ENCODE results near the gene PHACTR4. TPM values are rescaled to one million over a fixed set of nuclear protein-coding genes. Genes with fewer than 3 reads are reported as not detected.

The PHACTR4 gene
- total RNA-seq, 1 experiment from 2014 or later = 52.9 TPM

DNA sequence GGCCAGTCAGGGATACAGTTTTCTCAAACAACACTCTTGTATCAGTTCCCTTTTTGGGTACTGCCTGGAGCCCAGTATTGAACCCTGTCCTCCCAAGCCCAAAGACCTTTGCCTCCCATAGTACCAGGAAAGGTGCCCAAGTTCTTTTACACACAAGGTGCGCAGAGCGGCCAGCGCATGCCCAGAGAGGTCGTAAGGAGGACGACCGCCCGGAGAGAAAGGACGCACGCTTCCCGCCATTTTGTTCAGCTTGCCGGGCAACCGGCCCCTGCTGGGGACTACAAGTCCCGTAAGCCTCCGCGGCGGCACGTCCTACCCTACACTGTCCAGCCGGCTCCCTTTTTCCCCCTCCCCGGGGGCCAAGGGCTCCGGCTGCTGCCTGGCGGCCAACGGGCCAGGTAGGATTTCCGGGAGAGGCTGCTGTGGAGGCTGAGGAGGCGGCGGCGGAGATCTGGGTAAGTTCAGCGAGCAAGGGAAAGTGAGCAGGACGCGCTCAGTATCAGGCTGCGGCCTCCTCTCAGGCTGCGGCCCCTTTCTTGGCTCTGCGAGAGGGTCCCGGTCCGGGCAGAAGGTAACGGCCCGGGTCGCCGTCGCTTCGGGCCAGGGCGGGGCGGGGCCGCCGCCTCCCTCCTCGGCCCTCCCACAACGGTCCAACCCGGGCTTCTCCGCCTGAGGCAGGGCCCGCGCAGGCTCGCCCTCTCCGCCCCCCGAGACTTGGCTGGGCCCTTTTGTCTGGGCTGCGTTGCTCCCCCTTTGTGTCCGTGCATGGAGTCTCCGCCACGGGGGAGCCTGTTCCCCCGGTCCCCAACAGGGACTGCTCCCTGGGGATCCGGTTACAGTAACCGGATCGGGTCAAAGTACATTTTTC lies at the start of gene PHACTR4 (continued):
- TF ChIP-seq, protein P1, sequence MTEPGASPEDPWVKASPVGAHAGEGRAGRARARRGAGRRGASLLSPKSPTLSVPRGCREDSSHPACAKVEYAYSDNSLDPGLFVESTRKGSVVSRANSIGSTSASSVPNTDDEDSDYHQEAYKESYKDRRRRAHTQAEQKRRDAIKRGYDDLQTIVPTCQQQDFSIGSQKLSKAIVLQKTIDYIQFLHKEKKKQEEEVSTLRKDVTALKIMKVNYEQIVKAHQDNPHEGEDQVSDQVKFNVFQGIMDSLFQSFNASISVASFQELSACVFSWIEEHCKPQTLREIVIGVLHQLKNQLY (CRISPR knock-in tag; IDR thresholded peaks at IDR 0.05) = no peak
- TF ChIP-seq, protein P2, sequence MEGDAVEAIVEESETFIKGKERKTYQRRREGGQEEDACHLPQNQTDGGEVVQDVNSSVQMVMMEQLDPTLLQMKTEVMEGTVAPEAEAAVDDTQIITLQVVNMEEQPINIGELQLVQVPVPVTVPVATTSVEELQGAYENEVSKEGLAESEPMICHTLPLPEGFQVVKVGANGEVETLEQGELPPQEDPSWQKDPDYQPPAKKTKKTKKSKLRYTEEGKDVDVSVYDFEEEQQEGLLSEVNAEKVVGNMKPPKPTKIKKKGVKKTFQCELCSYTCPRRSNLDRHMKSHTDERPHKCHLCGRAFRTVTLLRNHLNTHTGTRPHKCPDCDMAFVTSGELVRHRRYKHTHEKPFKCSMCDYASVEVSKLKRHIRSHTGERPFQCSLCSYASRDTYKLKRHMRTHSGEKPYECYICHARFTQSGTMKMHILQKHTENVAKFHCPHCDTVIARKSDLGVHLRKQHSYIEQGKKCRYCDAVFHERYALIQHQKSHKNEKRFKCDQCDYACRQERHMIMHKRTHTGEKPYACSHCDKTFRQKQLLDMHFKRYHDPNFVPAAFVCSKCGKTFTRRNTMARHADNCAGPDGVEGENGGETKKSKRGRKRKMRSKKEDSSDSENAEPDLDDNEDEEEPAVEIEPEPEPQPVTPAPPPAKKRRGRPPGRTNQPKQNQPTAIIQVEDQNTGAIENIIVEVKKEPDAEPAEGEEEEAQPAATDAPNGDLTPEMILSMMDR (IDR thresholded peaks at IDR 0.05) = no peak
- TF ChIP-seq IRF2 (CRISPR knock-in tag; IDR thresholded peaks at IDR 0.05; ENCODE audit: borderline replicate concordance, low read depth) (no peak), SP1 (CRISPR knock-in tag; conservative IDR thresholded peaks at IDR 0.05) (peak; percentile 81), RELA (CRISPR knock-in tag; IDR thresholded peaks at IDR 0.05; ENCODE audit: borderline replicate concordance) (0 out of 2 replicates have a peak, but pooled peaks have one; percentile 43), NR2C2 (CRISPR knock-in tag; IDR thresholded peaks at IDR 0.05) (no peak), FOXK1 (CRISPR knock-in tag; IDR thresholded peaks at IDR 0.05) (no peak; the same call in 1 of the 2 replicates), NFYB (CRISPR knock-in tag; conservative IDR thresholded peaks at IDR 0.05; ENCODE audit: low read depth) (no peak), KAT7 (CRISPR knock-in tag; IDR thresholded peaks at IDR 0.05; ENCODE audit: borderline replicate concordance) (0 out of 2 replicates have a peak, but pooled peaks have one; percentile 60), ZBTB21 (CRISPR knock-in tag; IDR thresholded peaks at IDR 0.05; ENCODE audit: borderline replicate concordance) (no peak), HMGA2 (CRISPR knock-in tag; IDR thresholded peaks at IDR 0.05) (no peak), NR1H2 (CRISPR knock-in tag; IDR thresholded peaks at IDR 0.05) (no peak)
- TF ChIP-seq, protein P3, sequence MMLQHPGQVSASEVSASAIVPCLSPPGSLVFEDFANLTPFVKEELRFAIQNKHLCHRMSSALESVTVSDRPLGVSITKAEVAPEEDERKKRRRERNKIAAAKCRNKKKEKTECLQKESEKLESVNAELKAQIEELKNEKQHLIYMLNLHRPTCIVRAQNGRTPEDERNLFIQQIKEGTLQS (CRISPR knock-in tag; conservative IDR thresholded peaks at IDR 0.05) = no peak
- TF ChIP-seq, protein P4, sequence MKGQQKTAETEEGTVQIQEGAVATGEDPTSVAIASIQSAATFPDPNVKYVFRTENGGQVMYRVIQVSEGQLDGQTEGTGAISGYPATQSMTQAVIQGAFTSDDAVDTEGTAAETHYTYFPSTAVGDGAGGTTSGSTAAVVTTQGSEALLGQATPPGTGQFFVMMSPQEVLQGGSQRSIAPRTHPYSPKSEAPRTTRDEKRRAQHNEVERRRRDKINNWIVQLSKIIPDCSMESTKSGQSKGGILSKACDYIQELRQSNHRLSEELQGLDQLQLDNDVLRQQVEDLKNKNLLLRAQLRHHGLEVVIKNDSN (CRISPR knock-in tag; IDR thresholded peaks at IDR 0.05) = peak; percentile 55; the same call in 1 of the 2 replicates
- TF ChIP-seq, protein P5, sequence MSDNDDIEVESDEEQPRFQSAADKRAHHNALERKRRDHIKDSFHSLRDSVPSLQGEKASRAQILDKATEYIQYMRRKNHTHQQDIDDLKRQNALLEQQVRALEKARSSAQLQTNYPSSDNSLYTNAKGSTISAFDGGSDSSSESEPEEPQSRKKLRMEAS (CRISPR knock-in tag; IDR thresholded peaks at IDR 0.05) = peak; percentile 69
- TF ChIP-seq, protein P6, sequence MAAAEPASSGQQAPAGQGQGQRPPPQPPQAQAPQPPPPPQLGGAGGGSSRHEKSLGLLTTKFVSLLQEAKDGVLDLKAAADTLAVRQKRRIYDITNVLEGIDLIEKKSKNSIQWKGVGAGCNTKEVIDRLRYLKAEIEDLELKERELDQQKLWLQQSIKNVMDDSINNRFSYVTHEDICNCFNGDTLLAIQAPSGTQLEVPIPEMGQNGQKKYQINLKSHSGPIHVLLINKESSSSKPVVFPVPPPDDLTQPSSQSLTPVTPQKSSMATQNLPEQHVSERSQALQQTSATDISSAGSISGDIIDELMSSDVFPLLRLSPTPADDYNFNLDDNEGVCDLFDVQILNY (CRISPR knock-in tag; IDR thresholded peaks at IDR 0.05) = peak; percentile 91; the same call in 1 of the 2 replicates
- TF ChIP-seq, protein P7, sequence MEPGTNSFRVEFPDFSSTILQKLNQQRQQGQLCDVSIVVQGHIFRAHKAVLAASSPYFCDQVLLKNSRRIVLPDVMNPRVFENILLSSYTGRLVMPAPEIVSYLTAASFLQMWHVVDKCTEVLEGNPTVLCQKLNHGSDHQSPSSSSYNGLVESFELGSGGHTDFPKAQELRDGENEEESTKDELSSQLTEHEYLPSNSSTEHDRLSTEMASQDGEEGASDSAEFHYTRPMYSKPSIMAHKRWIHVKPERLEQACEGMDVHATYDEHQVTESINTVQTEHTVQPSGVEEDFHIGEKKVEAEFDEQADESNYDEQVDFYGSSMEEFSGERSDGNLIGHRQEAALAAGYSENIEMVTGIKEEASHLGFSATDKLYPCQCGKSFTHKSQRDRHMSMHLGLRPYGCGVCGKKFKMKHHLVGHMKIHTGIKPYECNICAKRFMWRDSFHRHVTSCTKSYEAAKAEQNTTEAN (CRISPR knock-in tag; IDR thresholded peaks at IDR 0.05) = peak; percentile 76
- TF ChIP-seq, protein P8, sequence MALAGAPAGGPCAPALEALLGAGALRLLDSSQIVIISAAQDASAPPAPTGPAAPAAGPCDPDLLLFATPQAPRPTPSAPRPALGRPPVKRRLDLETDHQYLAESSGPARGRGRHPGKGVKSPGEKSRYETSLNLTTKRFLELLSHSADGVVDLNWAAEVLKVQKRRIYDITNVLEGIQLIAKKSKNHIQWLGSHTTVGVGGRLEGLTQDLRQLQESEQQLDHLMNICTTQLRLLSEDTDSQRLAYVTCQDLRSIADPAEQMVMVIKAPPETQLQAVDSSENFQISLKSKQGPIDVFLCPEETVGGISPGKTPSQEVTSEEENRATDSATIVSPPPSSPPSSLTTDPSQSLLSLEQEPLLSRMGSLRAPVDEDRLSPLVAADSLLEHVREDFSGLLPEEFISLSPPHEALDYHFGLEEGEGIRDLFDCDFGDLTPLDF (CRISPR knock-in tag; IDR thresholded peaks at IDR 0.05) = no peak
- TF ChIP-seq, protein P9, sequence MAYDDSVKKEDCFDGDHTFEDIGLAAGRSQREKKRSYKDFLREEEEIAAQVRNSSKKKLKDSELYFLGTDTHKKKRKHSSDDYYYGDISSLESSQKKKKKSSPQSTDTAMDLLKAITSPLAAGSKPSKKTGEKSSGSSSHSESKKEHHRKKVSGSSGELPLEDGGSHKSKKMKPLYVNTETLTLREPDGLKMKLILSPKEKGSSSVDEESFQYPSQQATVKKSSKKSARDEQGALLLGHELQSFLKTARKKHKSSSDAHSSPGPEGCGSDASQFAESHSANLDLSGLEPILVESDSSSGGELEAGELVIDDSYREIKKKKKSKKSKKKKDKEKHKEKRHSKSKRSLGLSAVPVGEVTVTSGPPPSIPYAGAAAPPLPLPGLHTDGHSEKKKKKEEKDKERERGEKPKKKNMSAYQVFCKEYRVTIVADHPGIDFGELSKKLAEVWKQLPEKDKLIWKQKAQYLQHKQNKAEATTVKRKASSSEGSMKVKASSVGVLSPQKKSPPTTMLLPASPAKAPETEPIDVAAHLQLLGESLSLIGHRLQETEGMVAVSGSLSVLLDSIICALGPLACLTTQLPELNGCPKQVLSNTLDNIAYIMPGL (CRISPR knock-in tag; IDR thresholded peaks at IDR 0.05) = peak; percentile 92
- TF ChIP-seq, protein P10, sequence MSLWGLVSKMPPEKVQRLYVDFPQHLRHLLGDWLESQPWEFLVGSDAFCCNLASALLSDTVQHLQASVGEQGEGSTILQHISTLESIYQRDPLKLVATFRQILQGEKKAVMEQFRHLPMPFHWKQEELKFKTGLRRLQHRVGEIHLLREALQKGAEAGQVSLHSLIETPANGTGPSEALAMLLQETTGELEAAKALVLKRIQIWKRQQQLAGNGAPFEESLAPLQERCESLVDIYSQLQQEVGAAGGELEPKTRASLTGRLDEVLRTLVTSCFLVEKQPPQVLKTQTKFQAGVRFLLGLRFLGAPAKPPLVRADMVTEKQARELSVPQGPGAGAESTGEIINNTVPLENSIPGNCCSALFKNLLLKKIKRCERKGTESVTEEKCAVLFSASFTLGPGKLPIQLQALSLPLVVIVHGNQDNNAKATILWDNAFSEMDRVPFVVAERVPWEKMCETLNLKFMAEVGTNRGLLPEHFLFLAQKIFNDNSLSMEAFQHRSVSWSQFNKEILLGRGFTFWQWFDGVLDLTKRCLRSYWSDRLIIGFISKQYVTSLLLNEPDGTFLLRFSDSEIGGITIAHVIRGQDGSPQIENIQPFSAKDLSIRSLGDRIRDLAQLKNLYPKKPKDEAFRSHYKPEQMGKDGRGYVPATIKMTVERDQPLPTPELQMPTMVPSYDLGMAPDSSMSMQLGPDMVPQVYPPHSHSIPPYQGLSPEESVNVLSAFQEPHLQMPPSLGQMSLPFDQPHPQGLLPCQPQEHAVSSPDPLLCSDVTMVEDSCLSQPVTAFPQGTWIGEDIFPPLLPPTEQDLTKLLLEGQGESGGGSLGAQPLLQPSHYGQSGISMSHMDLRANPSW (CRISPR knock-in tag; conservative IDR thresholded peaks at IDR 0.05; ENCODE audit: low read depth) = no peak
